ENCODE measurements around the gene RBBP7.

Gene RBBP7

DNA sequence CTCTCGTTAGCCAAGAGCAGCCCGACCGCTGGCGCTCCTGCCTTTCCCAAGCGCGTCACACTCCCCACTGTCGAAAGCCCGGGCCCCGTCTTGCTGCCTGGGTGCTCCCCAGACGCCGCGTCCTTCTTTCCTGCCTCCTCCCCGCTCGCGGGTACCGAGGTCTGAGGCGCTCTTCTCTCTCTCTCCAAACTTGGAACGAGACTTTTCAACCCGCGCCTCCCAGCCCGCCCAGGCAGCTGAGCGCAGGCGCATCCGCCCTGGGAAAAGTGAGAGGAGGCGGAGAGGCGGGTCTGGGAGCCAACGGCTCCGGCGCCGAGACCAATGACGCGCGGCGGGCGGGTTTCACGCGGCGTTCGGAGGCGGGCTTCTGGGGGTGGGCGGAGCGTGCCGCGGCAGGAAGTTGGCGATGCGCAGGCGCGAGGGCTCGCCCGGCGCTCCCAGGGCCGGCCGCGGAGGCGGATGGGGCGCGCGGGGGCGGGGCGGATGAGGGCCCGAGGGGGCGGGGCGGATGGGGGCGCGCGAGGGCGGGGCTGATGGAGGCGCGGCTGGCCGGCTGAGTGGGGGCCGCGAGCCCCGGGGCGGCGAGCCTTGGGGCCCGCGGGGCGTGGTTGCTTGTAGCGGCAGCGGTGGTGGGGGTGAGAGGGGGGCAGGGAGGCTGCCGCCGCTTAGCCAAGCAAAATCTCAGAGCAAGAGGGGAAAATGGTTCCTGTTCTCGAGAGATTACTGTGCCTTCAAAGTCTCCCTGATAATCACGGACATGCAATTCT lies at the start of gene RBBP7:
Gene RBBP7 (minus strand): TSS at position 268 of the 767 bp plus-strand sequence. CDS start 309 bp downstream, outside the sequence.
- peak; percentile 98 for DNase-seq

DNA sequence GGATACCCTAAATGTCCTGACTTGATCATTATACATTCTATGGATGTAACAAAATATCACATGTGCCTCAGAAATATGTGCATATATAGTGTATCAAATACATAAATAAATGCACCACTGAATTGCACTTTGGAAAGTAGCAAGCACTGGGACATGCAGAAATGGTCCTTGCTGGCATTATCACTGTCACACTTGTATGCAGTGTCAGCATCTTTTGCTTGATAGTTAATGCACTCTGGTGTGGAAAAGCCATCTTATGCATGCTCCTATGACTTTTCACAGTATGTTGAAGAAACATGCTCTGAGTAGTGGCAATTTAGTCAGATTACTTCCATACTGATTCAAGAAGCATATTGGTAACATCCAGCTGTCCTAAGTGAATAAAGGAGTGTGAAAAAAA lies 48.8 kb upstream of the RBBP7 start:
- no peak for DNase-seq

DNA sequence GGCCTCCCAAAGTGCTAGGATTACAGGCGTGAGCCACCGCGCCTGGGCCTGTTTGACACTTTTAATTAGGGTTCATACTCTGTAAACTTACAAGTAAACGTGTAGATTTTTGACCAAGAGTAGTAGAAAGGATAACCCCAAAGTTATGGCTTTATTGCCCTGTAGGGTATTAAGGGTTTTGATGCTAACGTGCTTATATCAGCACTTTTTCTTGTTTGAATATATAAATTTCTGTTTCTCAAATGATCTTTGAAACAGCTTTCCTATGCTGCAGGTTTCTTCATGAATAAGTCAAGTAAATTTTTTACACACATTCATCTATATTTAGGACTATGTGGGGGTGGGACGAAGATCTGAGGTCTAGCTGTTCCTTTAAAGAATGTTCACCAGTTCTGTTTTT lies 47.0 kb upstream of the RBBP7 start:
- no peak for DNase-seq

DNA sequence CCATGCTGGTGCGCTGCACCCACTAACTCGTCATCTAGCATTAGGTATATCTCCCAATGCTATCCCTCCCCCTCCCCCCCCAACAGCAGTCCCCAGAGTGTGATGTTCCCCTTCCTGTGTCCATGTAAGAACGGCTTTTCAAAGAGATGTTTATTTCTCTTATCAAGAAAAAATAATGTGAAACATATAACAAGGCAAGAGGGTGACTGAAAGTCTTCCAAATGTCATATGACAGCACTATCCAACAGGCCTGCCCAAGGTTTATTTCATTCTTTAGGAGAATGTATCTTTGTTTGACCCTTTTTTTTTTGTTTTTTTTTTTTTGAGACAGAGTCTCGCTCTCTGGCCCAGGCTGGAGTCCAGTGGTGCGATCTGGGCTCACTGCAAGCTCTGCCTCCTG lies 46.4 kb upstream of the RBBP7 start:
- no peak for DNase-seq

DNA sequence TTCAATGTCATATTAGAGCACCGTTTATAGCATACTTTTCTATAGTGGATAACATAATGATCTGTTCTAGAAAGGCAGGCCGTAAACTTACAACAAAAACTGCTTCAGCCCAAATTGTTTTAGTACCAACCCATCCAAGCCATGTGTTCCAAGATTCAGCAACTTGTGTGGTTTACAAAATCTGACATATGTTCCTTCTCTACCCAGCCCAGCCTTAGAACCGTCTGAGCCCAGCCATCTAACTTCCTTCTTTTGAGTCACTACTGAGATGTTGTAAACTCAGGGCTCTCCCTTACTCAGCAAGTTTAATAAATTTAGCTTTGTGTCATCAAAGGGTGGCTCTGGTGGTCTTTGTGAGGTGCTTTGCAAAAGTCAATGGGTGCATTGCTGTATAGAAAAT lies 43.9 kb upstream of the RBBP7 start:
- DNase-seq, result no peak

DNA sequence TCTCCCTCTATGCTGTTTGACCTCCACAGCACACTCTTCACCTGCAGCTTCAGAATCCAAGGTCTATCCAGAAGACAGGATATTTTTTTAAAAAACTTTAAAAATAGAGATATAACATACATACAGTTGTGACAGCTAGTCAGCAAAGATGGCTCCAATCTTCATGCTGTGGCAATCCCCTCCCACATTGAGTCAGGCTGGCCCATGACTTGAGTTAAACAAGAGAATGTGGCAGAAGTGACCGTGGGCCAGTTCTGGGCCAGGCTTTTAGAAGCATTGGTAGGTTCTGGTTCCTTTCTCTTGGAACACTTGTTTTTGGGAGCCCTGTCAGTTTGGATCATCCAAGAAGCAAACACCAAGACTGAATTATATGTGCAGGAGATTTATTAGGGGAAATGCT lies 40.2 kb upstream of the RBBP7 start:
- no peak for DNase-seq

DNA sequence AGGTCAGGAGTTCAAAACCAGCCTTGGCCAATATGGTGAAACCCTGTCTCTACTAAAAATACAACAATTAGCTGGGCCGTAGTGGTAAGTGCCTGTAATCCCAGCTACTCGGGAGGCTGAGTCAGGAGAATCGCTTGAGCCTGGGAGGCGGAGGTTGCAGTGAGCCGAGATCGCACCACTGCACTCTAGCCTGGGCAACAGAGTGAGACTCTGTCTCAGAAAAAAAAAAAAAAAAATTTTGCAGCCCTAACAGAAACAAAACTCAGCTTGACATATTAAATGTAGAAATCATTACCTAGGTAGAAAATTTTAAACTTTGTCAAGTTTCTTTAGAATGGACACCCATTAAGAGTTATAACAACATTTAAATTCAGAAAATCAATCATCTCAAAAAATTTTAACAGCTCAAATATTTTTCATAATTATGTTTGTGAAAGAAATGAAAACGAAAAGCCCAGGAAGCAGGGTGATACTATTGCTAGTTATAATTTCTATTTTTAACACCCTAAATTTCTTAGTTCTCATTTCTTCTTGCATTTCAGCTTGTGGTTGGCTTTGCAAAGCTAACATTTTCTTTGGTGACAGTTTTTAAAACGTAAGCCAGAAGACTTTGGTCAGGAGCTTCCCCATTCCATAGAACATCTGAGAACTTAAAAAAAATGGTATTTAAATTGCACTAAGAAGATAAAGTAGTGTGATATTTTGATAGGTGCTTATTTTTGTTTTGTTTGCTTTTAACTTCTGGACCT lies 33.3 kb upstream of the RBBP7 start:
- no peak for DNase-seq

DNA sequence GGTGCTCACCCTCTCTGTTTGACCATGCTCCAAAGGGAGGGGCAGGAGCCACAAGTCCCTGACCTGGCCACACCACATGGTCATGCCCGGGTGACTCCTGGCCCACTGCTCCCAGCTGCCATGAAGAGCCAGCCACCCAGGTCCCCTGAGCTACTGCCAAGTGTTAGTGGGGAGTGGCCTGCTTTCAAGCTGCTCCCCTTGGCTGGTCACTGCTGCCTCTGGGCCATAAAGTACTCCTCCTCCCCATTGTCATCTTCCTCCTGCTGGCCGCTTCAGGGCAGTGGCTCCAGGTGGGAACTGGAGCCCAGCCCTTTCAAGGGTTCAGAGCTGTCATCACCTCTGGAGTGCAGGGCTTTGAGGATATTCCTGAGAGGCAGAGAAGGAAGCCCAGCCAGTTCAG lies 27.3 kb upstream of the RBBP7 start:
- DNase-seq, result no peak

DNA sequence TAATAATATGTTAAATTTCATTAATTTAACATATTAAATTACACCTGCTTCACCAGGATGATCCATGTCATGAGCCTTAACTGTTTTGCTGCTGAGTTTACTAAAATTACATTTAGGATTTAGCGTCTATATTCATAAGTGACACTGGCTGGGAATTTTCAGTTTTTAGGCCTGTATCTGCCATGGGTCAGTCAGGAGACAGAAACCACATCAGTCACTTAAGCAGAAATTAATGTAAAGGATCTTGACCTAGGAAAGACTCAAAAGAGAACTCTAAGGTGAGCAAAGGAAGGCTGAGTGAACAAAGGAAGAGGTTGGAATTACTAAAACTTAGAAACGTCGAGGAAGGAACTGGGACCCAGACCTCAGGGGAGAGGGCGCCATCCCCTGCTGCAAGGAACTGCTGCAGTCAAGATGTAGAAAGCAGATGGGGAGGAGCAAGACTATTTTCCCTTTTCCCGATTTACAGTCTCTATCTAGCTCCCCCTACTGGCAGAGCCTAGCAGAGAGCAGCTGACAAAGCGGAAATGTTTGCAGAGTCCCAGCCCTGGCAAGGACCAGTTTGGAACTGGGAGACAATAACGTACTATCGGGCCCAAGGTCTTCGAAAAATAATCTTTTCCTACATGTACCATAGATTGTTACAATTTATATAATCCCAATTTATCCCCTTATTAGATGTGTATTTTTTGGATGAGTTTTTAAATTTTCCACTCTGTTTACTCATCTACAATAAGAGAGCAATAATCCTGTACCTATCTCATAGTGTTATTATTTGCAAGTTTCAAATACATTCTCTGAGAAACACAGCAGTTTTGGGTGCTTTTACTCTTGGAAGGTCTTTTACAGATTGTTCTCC lies 22.6 kb upstream of the RBBP7 start:
- DNase-seq, result peak; percentile 92

DNA sequence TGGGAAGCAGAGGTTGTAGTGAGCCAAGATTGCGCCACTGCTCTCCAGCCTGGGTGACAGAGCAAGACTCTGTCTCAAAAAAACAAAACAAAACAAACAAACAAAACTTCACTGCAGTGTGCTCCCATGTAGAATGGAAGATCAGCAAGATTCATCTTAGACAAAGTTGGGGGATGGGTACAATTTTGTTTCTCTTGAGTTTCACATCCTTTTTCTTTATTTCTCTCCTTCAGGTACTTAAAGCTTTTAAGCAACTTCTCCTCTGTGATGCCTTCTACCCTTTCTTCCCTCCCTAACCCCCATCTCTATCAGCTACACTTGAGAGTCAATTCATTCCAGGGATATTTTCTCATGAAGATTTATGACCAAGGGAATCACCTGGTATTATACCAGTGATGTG lies 15.5 kb upstream of the RBBP7 start:
- no peak for DNase-seq

DNA sequence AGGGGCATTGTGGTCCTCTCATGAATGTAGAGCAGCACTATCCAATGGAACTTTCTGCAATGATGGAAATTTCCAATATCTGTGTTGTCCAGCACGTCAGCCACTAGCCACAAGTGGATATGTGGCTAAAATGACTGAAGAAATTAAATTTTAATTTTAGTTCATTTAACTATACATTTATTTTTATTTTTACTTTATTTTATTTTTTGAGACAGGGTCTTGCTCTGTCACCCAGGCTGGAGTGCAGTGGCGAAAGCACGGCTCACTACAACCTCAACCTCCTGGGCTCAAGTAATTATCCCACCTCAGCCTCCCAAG lies 13.3 kb upstream of the RBBP7 start:
- no peak for DNase-seq

DNA sequence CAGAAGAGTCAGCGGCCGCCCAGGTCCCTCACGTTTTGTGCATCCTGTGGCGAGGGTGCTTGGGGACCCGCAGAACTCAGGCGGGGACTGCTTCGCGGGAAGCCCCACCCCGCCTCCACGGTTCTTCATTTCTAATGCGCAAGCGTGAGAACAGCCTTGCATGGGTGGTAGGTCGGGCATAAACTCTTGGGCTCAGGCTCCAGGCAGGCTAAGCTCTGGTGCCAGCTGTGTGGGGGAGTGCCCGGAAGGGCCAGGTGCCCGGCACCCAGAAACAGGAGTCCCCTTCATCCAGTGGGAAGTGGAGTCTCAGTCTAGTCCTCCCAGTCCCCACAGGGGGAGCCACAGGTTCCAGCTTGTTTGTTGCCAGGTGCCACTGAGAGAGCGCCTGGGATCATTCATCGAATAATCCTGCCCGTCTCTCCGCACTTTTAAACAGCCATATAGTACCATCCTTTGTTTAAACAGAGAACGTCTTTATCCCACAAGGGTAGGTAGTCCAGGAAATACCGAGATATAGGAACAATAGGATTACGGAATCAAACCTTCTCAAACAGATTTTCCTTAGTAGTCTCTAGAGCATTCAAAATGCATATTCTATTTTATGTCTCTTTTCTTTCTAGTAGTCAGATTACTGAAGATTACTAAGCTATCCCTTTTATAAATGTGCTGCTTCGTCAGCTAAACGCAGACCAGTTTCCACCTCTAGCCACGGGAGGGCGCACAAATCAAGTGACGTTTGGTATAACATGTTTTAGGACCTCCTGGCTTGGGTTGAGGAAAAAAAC lies 12.7 kb upstream of the RBBP7 start:
- DNase-seq, result peak; percentile 80

DNA sequence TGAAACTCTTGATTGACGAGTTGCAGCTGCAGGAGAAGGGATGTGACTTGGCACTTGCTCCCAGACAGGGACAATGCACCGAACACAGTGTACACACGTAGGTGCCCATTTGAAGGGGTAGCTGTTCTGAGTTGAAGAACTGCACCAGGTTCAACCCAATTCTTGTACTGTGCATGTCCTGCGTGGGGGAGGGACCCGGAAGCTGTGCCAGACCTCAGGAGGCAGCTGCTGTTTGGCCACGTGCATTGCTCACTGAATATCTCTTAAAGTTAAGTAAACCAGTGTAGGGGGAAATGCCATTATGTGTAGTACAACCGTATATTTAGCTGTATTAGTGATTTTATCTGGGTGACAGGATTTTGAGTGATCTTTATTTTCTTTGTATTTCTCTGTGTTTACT lies 12.0 kb upstream of the RBBP7 start:
- DNase-seq, result no peak

DNA sequence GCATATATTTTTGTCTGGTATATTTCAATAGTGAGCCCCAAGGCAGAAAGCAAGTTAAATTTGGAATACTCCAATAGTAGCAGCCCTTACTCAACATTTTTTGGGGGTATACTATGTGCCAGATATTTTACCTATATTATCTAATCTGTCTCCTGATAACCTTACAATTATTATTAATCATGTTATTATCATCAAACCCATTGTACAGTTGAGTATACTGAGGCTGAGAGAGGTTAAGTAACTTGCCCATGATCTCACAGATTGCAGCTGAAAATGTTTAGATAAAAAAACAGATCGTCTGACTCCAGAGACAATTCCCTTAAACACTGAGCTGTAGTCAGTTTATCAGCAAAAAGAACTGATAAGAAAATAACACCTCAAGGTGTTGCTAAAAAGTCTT lies 6.5 kb upstream of the RBBP7 start:
- no peak for DNase-seq

DNA sequence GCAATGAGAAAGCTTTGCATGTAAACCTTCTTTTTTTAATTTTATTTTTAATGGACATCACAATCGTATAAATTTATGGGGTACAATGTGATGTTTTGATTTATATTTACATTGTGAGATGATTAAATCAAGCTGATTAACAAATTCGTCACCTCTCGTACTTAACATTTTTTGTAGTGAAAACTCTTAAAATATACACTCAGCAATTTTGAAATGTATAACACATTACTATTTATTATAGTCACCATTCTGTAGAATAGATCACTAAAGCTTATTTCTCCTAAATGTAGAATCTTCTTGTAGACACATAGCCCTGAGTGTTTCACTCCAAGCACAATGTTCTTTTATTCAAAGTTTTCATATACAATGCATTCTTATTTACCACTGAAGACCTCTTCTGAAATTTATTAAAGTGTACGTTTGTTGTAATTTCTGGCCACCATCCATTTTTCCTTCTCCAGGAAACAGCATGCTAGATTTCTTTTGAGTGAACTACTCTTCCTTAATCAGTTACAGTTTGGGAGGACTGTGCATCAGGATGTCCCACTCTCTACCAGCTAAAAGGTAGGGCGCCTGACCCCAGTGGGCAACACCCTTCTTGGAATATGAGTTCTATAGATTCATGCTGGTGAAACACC lies 4.4 kb upstream of the RBBP7 start:
- no peak for DNase-seq

DNA sequence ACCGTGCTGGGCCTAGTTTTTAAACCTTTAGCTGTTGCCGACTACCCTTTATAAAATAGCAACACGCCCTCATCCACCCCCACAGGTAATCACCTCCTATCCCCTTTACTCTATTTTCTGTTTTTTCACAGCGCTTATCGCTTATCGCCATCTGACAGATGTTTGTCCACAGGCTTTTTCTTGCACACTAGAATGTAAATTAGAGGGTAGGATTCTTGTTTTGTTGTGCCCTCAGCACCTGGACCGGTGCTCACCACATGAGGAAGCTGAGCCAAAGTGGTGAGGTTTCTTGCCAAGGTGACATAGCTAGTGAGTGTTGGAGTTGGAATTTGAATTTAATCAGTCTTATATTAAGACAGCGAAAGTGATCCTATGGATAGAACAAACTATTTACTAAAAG lies 2.9 kb upstream of the RBBP7 start:
- DNase-seq, result no peak

DNA sequence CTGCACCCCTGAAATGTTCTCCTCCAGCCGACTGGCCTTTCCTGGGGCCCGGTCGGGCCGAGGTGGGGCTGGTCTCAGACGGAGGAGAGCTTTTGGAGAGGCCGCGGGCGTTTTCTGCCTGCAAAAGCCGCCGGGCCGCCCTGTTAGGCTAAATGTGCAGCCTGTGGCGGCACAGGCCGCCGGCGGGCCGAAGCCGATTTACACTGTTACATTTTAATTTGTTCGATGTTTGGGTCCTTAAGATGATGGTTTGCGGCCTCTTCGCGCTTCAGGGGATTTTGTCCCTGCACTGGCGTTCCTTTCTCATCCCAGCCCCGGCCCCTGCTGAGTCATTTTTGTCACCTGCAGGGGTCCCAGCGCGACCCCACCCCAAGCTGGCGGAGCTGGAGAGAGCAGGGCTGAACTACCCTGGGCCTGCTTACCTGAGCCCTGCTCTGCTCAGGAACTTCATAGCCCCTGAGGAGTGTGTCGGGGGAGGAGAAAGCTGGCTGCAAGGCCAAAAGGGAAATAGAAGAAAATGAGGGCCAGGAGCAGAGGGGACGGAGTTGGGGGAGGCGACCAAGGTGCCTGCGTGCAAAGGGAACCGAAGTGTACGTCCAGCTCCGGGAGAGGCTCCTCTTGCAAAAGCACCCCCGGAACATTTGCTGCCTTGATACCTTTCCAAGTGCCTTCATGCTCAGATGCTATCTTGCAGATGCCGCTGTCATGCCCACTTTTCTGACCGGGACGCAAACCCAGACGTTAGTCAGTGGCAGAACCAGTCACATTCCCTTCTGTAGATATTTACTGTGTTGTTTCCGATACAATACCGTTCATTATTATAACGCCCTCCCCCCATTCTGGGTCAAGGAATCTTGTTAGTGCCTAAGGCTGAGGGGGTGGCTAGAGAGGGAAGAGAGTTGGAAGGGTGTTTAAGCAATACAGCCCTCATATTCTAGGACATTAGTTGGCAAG lies 977 bp upstream of the RBBP7 start:
- DNase-seq, result peak; percentile 81

DNA sequence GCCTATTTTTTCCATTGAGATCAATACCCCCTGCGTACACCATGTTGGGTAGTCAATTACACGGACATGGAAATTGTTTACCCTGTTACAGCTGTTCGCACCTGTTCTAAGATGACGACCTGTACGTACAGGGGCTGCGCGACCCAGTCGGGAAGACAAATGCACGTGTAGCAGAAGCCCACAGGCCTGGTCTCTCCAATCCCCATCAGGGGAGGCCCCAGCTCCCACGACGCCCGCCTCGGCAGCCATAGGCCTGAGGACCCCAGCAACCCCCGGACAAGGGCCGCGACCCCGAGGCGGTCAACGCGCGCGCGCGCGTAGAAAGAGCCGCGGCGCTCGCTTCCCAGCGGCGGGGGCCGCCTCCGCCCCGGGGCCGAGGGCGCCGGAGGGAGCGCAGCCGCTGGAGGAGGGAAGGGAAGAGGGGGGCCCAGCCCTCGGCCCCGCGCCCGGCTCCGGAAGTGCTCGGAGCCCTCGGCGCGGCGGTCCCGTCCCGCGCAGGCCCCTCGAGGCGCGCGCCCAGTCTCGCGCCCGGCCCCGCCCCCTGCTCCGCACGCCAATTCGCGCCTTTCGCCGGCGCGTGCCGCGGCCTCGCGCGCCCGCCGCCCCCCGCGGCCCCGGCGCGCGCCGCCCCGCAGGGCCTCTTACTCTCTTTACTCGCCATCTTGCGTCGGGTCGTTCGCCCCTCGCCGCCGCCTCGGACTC lies 618 bp downstream of the RBBP7 start:
- DNase-seq, result peak; percentile 61

DNA sequence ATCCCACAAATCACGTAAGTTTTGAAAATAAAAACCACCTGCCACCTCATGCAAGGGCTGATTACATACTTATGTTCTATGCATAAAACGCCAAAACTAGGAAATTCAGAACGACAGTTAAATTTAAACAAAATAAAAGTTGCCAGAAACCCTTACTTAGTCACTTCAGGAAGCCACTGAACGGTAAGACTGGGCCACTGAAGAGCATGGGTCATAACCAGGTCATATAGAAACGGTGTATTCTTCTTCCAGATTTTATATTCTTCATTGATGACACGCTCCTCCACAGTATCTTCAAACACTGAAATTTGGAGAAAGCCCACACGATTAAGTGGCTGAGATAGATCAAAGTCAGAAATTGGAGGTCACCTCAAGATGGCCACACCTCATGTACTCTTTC lies 1.2 kb downstream of the RBBP7 start:
- DNase-seq, result no peak

DNA sequence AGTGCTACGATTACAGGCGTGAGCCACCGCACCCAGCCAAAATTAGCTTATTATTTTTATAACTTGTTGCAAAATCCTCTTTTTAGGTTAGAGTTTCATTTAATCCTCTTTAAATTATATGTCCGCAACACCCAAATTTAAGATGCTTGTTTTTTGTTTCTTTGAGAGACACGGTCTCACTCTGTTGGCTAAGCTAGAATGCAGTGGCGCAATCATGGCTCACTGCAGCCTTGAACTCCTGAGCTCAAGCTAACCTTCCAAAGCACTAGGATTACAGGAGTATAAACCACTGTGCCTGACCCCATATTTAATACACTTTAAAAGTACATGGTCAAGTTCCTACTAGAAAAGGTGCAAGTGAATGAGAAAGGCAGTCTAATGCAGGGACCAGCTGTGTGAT lies 2.2 kb downstream of the RBBP7 start:
- DNase-seq, result no peak

DNA sequence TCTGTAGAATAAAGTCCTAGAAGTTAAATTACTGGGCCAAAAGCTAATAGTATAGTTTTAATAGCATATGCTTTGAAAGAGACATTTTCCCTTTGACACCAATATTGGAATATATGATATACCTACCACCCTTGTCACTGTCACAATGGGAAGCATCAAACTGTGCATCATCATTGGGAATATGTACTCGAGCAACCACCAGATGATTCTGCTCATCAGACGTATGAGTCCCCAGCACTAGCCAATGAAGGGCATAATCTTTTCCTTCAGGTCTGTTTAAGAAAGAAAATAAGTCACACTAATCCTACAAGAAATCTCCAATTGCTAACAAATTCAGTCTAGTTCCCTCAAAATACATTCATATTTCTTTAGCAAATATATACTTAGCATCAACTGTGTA lies 7.3 kb downstream of the RBBP7 start:
- no peak for DNase-seq
